ENCODE measurements around the gene ARL4D.
"Not testable (repeated sequence)": the region's sequence is repeated elsewhere in the genome, so short reads cannot be mapped to it uniquely, and the experiment has no call there.

Gene ARL4D, protein sequence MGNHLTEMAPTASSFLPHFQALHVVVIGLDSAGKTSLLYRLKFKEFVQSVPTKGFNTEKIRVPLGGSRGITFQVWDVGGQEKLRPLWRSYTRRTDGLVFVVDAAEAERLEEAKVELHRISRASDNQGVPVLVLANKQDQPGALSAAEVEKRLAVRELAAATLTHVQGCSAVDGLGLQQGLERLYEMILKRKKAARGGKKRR

DNA sequence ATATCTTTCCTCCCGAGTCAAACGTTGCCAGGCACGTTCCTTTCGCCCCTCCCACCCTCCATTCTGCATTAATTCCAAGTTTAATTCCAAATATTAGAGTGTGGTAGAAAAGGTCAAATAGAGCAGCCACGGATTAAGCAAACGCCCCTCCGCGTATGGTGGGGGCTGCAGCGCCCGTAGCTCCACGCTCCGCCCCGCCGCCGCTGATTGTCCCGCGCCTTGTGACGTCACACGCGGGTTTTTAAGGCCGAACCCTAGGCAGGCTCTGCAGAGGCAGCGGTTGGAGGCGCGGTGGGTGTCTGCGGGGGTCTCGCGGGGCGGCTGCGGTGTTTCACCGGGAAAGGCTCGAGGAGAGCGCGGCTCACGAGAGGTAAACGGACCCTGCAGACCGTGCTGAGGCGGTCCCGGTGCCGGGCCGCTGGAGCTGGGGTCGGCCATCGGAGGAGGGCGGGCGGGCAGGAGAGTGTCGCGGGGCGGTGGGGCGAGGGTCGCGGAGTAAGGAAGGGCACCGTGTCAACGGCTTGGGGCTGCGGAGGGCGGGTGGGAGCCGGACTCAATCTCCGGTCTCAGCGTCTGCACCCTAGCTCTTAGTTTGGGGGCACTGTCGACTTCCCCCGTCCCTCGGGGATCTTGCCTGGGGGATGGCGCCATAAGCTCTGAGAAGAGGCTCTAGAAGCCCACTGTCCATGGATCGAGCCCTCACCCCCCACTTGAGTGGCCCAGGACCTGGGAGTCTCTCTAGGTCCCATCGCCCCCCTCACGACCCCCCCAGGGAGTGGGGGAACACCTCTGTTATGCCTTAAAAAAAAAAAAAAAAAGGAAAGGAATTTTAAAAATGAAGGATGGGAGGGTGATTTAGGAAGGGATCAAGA is at the start of gene ARL4D:
Gene ARL4D (plus strand): TSS at position 270 of the 872 bp plus-strand sequence. CDS start 740 bp downstream, outside the sequence.
- peak; percentile 85 for DNase-seq

DNA sequence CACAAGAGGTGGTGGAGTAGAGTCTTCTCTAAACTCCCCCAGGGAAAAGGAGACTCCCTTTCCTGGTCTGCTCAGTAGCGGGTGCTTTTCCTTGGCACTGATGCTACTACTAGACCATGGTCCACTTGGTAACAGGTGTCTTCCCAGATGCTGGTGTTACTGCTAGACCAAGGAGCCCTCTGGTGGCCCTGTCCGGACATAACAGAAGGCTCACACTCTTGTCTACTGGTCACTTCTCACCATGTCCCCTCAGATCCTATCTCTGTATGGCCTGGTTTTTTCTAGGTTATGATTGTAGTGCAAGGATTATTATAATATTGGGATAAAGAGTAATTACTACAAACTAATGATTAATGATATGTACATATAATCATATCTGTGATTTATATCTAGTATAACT is 49.7 kb upstream of the ARL4D start:
- DNase-seq = no peak

DNA sequence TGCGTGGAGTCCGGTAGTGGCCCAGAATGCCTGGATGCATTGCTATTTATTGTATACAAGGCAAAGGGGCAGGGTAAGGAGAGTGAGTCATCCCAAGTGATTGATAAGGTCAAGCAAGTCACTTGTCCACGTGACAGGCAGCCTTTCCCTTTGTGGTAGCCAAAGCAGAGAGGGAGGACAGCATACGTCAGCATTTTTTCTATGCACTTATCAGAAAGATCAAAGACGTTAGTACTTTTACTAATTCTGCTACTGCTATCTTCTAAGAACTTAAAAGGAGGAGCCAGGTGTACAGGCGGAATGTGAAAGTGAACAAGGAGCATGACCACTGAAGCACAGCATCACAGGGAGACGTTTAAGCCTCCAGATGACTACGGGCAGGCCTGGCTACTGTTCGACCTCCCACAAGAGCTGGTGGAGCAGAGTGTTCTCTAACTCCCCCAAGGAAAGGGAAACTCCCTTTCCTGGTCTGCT is 47.9 kb upstream of the ARL4D start:
- no peak for DNase-seq

DNA sequence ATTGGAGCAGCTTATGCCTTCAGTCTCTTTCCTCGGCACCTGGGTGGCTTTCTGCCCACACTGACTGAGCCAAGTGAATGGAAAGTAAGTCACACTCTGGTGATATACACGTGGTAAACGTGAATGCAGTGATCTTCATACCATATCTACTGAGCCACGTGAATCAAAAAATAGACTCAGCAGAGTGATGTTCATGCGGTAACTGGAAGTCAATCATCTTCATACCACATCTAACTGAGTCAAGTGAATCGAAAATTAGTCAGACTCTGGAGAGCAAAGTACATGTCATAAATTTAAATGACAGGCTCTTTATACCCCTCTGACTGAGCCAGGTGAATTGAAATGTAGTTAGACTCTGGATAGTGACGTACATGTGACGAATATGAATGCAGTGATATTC is 47.1 kb upstream of the ARL4D start:
- DNase-seq = no peak

DNA sequence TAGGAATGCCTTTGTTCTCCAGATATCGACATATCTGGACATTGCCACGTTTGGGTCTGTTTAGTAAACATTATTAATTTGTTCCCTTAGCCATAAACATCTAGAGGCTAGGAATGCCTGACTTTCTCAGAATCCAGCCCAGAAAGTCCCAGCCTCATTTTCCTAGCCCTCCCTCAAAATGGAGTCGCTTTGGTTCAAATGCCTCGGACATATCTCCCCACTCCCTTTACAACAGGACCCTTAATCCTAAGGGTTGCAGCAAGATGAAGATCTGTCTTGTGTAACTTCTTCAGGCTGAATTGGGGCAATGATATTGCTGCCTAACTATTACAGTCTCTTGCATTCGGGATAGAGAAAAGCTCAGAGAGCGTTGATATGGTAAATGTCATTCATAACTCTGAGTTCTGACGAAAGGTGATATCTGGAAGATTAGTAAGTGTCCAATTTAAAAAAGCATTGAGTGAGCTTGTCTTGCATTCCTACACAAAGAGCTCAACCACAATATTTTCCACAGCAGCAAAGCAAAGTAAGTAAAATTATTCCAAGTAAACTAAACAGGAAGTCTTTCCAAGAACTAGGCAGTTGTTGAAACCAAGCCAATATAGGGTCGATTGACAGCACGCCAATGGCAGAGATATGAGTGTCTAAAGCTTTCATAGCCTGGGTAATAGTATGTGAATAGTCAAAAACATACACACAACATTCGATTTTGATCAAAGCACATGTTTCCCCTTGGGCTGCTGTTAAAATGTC is 46.0 kb upstream of the ARL4D start:
- no peak for DNase-seq

DNA sequence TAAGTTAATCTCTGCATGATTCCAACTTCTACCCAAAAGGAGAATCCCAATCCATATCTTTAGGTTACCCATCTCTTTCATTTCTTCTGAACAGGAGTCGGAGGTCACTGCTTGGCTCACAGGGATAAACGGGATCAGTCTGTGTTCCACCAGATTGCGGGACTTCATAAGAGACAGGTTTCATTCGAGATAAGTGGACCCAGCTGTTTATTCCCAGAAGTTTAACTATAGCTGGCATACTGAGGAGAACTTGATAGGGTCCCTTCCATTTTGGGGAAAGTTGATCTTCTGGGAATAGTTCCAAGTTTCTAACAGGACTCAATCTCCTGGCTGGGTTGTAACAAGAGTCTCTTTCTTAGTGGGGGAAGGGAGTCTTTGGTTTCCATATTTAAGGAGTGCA is 45.4 kb upstream of the ARL4D start:
- DNase-seq = no peak

DNA sequence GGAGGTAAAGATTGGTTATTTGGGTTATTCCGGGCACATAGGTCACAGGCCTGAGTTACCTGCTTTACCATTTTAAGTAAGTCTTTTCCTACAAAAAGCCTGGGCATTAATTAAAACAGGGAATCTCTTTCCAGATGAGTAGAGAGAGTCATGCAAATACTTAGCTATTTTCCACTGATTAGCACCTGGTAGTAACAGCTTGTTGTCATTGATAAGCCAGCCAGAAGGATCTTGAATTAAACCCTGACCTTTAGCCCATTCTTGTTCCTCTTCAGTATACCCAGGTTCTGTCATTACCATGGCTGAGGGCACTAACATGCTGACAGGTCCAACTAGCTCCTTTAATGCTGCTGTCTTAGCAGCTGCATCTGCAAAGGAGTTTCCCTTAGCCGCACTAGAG is 44.4 kb upstream of the ARL4D start:
- DNase-seq = no peak

DNA sequence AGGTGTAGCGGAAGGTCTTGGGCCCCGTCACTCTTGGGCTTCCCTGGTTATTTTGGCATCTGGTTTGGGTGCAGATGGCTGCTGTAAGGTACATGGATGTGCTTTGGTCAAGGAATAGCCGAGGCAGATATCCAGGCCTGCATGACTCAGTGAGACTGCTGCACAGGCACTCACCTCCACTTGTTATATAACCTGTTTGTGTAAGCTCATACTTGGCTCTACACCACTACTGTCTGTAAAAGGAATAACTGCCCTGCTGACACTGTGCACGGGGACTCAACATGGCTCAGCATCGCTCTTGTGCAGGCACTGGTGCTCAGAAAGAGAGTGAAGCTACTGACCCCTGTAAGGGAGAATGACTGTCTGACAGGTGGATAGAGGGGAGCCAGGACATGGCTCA is 42.3 kb upstream of the ARL4D start:
- DNase-seq = no peak

DNA sequence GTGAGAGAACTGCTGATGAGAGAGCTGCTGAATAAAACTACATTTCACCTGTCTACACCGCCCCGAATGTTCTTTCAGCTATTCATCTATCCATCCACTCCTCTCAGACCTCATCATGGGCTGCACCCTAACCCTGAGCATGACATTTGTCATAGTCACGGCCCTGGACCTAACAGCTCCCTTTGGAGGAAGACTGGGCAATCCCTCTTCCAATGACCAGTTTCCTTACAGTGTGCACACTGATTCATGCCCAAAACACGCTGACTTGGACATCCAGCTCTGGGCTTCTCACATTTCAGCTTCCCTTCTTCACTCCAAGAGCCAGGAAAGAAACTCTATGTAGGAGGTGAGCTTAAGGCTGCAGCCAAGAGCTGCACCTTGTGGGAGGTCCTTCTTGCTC is 41.8 kb upstream of the ARL4D start:
- no peak for DNase-seq

DNA sequence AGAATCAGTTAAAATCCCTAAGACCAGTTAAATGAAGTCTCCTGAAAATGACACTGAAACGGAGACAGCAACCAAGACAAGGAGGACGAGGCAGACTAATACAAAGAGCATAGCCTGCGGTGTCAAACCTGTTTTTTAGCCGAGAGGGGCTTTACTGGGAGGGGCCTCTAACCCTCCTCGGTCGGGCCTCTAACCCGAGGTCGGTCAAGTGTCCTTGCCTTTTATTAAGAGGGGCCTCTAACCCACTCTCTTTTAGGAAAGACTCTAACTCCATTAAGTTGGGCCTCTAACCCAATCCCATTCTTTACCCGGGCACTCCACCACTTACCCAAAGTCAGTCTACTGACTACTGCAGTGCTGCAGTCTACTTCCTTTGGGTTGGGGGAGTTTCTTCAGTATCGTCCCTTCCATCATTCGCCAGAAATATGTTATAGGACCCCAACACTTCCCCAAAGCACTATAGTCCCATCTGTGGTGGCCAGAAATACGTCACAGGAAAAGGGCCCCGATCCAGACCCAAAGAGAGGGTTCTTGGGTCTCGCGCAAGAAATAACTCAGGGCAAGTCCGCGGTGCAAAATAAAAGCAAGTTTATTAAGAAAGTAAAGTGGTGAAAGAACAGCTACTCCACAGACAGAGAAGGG is 39.2 kb upstream of the ARL4D start:
- no peak for DNase-seq

DNA sequence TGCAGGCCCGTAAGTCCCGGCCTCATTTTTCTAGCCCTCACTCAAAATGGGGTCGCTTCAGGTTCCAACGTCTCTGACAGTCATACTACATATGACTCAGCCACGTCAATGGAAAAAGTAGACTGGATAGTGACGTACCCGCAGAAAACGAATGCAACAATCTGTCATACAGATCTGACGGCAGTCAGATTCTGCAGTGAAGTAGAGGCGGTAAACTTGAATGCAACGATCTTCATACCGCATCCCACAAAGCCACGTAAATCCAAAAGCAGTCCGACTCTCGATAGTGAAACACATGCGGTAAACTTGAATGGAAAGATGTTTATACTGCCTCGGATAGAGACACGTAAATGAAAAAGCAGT is 38.4 kb upstream of the ARL4D start:
- peak; percentile 89 for DNase-seq

DNA sequence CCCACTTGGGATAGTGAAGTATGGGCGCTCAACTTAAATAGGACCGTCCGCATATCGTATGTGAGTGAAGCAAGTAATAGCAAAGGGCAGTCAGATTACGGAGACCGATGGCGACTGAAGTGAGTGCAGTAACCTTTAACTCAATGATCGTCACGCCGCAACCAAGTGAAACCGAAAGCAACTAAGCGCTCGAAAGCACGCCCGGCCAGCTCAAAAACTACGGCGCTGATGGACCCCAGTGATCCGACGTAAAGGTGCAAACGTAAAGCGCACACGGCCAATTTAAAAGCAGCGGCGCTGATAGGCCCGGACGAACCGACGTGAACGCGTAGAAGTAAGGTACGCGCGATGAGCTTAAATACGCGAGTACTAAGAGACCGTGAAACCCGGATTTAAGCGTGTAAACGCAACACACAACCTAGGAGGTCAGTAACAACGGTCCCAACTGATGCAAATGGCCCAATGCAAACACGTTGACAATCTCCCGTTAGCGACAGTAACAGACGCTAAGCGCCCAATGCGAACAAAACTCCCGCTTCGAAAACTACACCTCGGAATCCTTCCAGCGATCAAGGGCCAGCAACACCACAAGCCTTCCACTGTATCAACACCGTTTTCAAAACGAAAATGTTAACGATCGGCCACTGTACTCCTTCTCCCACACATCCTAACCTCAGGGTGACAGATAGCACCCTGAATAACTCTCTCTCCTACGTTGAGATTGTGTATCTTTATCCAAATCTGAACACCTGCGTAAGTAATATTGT is 37.9 kb upstream of the ARL4D start:
- DNase-seq = peak; percentile 98

DNA sequence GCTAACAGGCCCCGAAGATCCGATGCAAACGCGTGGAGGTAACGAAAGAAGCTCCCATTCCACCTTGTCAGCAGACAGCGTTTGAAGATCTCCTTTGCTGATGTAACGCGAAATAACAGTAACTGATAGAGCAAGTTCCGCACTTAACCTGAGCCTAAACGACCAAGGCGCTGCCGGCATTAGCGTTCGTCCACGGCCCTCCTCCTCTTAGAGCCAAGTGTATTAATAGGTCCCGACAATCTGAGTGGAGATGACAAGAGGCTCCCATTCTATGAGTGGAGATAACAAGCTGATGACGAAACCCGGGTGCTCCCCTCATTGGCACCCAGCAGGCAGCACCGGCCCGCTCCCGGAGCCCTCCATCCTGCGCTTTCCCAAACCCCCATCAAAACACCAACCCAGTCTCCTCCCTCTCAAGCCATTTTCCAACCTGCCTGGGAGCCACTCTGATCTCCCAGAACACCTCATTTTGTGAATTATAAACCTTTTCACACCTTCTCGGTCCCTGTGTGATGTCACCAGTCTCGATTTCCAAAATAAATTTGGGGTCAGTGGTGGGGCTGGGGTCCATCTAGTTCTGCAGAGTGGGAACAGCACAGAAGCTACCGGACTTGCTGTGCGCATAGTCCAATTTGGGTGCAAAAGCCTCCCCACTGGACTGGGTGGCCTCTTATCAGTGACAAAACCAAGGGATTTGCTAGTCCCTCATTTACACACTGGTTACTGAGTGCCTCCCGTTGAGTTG is 35.4 kb upstream of the ARL4D start:
- DNase-seq = no peak

DNA sequence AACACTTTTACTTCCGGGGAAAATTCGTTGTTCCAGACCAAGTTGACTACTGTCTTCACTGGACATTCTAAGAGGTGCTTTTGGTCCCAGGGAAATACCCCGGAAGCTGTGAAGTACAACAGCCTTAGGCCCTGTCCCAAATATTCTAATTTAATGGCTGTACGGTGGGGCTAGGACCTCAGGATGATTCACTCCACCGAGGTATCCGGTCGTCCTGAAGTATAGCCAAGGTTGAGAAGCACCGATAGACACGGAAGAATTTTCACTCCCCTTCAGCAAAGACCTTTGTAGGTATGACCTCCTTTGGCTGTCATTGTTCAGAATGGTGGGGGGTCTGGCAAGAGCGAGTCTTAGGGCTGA is 34.9 kb upstream of the ARL4D start:
- no peak for DNase-seq

DNA sequence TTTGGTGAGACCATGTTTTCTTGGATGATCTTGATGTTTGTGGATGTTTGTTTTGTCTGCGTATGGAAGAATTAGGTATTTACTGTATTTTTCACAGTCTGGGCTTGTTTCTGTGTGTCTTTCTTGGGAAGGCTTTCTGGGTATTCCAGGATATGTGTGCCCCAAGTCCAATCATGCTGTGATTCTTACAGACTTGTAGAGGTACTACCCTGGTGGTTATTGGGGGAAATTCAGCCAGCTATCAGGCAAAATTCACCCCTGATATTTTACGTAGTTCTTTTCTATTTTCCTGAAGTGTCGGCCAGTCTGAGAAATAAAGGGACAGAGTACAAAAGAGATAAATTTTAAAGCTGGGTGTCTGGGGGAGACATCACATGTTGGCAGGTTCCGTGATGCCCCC is 33.4 kb upstream of the ARL4D start:
- DNase-seq = no peak

DNA sequence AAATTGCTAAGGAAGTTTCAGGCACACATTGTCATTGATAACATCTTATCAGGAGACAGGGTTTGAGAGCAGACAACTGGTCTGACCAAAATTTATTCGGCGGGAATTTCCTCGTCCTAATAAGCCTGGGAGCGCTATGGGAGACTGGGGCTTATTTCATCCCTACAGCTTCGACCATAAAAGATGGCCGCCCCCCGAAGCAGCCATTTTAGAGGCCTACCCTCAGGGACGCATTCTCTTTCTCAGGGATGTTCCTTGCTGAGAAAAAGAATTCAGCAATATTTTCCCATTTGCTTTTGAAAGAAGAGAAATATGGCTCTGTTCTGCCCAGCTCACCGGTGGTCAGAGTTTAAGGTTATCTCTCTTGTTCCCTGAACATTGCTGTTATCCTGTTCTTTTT is 32.9 kb upstream of the ARL4D start:
- not testable (repeated sequence) for DNase-seq

DNA sequence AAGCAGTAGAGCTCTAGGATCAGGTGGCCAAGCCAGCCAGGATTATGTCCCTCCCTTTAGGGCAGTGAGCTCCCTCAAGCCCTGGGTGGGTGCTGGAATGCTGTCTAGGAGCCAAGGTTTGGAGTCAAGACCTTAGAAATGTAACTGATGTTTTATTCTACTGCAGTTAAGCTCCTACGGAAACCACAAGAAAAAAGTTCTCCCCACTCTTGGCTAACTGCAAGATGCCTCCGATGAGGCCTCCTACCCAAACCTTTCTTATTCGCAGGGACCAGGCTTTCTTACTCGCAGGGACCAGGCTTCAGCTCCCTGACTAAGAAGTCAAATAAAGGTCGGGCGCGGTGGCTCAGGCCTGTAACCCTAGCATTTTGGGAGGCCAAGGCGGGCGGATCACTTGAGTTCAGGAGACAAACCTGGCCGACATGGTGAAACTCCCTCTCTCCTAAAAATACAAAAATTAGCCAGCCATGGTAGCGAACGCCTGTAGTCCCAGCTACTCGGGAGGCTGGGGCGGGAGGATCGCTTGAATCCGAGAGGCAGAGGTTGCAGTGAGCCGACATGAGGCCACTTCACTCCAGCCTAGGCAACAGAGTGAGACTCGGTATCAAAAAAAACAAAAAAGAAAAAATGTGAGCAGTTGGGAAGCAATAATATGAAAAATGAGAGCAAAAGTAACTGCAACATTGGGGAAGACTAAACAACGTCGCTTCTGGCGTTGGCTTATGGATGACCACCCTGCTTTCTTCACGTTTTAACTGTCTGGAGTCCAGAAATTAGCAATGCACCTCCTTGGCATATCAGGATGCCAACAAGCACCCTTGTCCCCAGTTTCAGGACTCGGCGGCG is 31.7 kb upstream of the ARL4D start:
- no peak for DNase-seq

DNA sequence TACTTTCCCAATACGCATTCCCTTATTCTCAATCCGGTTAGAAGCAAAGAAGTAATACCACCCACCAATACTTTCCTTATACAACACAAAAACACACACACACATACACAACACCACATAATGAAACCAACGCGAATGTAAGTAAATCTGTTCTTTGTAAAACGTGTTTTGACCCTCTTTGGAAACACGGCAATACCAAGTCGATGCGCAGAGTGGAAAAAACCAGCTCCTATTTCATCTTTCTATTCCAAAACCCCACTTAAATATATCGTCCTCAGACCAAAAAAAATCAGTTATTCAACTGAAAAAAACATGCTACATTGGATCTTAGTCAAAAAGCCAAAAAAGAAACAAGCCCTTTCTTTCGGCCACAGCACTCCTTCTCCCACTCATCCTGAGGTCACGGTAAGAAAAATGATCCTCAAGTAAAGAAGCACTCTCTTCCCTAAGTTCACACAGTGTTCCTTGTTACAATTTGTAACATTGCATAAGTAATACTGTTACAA is 31.0 kb upstream of the ARL4D start:
- DNase-seq = peak; percentile 57

DNA sequence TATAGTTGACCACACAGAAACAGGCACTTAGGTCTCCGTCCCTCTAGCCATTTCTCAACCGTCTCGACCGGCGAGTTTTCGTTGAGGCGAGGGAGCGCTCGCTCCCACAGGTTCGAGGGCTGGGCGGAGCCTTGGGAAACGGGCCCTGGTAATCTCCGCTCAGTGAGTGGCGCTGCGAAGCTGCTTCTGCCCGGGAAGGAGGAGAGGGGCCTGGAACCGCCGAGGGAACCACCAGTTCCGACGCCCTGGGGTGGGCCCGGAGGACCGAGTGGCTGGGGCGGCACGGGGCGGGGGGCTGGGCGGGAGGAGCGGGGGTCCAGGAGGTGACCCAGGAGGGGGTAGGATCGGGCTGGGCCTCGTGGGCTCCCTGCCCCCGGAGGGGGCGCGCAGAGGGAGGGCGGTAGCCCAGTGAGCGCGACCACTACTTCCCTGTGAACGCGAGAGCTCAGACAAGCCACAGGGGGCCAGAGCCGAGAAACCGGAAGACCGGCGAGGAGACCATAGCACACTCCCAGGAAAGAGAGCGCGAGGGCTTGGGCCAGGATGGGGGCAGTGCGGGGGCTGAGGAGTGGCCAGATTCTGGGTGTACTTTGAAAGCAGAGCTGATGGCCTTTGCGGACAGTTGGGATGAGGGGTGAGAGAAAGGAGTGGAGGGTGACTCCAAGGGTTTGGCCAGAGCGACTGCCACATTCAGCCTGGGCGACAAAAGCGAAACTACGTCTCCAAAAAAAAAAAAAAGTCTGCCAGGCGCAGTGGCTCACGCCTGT is 29.9 kb upstream of the ARL4D start:
- DNase-seq = peak; percentile 69

DNA sequence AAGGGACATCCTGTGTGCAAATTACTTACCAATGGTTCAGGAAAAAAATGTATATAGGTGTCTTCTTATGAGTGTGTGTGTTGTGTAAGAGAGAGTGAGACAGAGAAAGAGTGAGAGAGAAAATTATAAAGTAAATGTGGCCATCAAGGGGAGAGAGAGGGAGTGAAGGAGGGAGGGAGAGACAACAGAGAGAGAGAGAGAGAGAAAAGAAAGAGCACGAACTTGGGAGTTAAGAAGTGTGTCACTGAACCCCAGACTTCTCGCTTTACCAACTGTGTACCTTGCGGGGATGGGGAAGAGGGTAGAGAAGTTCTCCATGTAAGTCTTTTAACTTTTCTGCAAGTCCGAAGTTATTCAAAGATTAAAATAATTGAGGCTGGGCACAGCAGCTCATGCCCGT is 28.8 kb upstream of the ARL4D start:
- DNase-seq = no peak

Data from CD4-positive, alpha-beta T cell treated with Interleukin-15 for 1 hour (primary cell).